ENCODE results near the gene SMR3A. TPM values are rescaled to one million over a fixed set of nuclear protein-coding genes. Genes with fewer than 3 reads are reported as not detected.

The SMR3A gene
- total RNA-seq, 4 donors from 2014 or later: not detected

DNA sequence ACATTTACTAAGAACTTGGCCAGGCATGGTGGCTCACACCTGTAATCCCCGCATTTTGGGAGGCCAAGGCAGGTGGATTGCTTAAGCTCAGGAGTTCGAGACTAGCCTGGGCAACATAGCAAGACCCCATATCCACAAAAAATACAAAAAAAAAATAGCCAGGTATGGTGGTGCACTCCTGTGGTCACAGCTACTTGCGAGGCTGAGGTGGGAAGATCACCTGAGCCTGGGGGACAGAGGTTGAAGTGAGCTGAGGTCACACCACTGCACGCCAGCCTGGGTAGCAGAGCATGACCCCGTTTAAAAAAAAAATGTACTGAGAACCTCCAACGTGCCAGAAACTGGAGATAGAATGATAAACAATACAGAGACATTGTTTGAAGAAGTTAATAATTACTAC lies 45.2 kb downstream of the SMR3A start:
- no peaks in the 10 kb centered on the region for H3K36me3 ChIP-seq
- no peak for DNase-seq
- no peaks in the 10 kb centered on the region for H3K4me1 ChIP-seq
- H3K9me3 ChIP-seq: no peaks in the 10 kb centered on the region
- TF ChIP-seq, protein P1, sequence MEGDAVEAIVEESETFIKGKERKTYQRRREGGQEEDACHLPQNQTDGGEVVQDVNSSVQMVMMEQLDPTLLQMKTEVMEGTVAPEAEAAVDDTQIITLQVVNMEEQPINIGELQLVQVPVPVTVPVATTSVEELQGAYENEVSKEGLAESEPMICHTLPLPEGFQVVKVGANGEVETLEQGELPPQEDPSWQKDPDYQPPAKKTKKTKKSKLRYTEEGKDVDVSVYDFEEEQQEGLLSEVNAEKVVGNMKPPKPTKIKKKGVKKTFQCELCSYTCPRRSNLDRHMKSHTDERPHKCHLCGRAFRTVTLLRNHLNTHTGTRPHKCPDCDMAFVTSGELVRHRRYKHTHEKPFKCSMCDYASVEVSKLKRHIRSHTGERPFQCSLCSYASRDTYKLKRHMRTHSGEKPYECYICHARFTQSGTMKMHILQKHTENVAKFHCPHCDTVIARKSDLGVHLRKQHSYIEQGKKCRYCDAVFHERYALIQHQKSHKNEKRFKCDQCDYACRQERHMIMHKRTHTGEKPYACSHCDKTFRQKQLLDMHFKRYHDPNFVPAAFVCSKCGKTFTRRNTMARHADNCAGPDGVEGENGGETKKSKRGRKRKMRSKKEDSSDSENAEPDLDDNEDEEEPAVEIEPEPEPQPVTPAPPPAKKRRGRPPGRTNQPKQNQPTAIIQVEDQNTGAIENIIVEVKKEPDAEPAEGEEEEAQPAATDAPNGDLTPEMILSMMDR (IDR thresholded peaks at IDR 0.05): no peak
- no peak for TF ChIP-seq POLR2A (IDR thresholded peaks at IDR 0.05)
- no peaks in the 10 kb centered on the region for H3K27me3 ChIP-seq
- H3K4me3 ChIP-seq (replicated peaks in 1 of 3): no peak overlapping the region
- WGBS, 2 donors: 77 to 78% methylated on average over 6 of the region's 6 CpGs
- H3K27ac ChIP-seq: no peak overlapping the region
- intact Hi-C loops (cut with DNase I): no loop called here

Other genes starting within 250 kb of the SMR3A start
- not detected for gene PRR27, start 206.5 kb upstream of the SMR3A start, total RNA-seq
- 10 to 100 TPM in 1 of 4 donors, 1 to 10 TPM in 3; 1.9 to 18.5 (median 3.9) TPM for gene ODAM, start 165.0 kb upstream of the SMR3A start, total RNA-seq
- not detected for gene FDCSP, start 134.6 kb upstream of the SMR3A start, total RNA-seq
- not detected for gene CSN3, start 118.2 kb upstream of the SMR3A start, total RNA-seq
- not detected for gene CABS1, start 25.8 kb upstream of the SMR3A start, total RNA-seq
- not detected for gene SMR3B, start 22.4 kb downstream of the SMR3A start, total RNA-seq
- gene OPRPN, start 37.2 kb downstream of the SMR3A start, total RNA-seq: not detected
- gene MUC7, start 111.4 kb downstream of the SMR3A start, total RNA-seq: not detected
- not detected for gene AMTN, start 157.8 kb downstream of the SMR3A start, total RNA-seq
- not detected for gene AMBN, start 231.5 kb downstream of the SMR3A start, total RNA-seq